T-helper 2 cell (primary cell): Measurements from ENCODE around the gene TP73.

Experiments
- DNase-seq, 5 experiments: peaks; one replicate each; pipeline versions ENCODE4 v3.0.0 to v3.0.0-alpha.2; 2012 to 2022

The TP73 gene

GRCh38 chr1:3634059-3634800 is 18.1 kb upstream of the TP73 start:
- DNase-seq: no peak

- no peak for DNase-seq
Measured at GRCh38 chr1:3636080-3636479, 16.2 kb upstream of the TP73 start.

- DNase-seq: no peak
Measured at GRCh38 chr1:3636531-3636930, 15.8 kb upstream of the TP73 start.

GRCh38 chr1:3638027-3638426 is 14.3 kb upstream of the TP73 start:
- no peak for DNase-seq

GRCh38 chr1:3638676-3639075 is 13.6 kb upstream of the TP73 start:
- no peak for DNase-seq

DNA sequence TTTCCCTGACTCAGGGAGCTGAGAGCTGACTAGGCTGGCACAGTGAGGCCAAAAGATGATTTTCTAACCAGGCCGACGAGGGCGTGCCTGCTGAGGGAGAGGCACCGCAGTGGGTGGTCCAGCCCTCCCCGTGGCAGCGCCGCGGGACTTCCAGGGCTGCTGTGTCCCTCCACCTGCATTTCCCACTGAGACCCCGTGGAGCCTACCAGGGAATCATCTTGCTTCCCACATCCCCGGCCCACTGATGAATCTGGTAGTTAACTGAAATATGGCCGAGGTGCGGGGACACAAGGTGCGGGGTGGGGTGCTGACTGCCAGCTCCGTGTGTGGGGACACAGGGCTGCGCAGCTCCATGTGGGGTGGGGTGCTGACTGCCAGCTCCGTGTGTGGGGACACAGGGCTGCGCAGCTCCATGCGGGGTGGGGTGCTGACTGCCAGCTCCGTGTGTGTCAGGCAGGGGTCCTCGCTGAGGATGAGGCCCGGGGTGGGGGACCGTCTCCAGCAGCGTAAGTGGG is 12.9 kb upstream of the TP73 start:
- no peak for DNase-seq

DNA sequence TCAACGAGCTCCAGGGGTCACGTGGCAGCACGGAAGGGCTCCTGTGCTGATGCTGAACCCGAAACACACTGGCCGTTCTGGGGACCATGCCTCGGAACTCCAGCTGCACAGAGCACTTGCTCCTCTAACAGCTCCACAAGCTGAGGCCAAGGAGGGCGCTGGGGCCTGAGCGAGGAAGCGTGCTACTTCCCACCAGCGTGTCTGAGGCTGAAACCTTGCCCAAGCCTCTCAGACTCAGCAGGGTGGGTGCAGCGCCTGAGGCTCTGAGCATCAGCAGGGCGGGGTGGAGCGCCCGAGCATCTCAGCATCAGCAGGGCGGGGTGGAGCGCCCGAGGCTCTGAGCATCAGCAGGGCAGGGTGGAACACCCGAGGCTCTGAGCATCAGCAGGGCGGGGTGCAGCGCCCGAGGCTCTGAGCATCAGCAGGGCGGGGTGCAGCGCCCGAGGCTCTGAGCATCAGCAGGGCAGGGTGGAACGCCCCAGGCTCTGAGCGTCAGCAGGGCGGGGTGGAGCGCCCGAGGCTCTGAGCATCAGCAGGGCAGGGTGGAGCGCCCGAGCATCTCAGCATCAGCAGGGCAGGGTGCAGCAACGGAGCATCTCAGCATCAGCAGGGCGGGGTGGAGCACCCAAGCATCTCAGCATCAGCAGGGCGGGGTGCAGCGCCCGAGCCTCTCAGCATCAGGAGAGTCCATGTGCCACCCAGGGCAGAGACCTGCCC is 12.0 kb upstream of the TP73 start:
- DNase-seq: no peak

DNA sequence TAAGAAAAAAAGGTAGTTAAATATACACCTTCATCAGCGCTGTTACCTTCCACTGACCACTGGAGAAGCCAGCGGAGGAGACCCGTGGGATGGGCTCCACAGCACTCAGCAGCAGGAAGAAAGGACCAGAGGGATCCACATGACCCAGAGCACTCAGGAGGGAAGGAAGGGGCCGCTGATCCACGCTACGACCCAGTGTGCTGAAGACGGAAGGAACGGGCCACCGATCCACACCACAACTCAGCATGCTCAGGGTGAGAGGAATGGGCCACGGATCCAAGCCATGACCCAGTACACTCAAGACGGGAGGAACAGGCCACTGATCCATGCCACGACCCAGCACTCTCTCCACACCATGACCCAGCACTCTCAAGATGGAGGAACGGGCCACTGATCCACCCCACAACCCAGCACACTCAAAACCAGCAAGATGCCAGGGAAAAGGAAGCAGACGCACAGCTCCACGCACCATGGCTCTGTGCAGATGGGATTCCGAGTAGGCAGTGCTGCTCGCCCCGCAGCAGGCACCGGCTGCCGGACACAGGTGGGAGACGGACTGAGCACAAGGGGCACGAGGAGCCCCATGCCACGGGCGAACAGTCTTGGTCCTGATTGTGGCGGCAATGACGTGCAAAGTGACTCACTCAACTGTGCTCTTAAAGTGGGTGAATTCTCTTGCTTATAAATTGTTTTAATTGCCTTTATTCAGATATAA is 11.1 kb upstream of the TP73 start:
- DNase-seq: no peak

DNA sequence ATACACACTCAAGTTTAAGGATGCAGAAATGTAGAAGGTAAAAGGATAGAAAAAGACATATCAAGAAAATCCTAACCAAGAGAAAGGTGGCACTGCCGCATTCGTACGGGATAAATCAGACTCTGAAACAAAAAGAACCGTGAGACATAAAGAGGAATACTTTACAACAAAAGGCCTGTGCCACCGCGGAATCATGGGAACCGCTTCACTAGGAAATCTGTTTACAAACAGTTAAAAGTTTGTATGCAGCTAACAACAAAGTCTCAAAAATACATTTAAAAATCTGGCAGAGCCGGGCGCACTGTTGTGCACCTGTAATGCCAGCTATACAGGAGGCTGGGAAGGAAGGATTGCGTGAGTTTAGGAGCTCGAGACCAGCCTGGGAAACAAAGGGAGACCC is 10.5 kb upstream of the TP73 start:
- DNase-seq: no peak

DNA sequence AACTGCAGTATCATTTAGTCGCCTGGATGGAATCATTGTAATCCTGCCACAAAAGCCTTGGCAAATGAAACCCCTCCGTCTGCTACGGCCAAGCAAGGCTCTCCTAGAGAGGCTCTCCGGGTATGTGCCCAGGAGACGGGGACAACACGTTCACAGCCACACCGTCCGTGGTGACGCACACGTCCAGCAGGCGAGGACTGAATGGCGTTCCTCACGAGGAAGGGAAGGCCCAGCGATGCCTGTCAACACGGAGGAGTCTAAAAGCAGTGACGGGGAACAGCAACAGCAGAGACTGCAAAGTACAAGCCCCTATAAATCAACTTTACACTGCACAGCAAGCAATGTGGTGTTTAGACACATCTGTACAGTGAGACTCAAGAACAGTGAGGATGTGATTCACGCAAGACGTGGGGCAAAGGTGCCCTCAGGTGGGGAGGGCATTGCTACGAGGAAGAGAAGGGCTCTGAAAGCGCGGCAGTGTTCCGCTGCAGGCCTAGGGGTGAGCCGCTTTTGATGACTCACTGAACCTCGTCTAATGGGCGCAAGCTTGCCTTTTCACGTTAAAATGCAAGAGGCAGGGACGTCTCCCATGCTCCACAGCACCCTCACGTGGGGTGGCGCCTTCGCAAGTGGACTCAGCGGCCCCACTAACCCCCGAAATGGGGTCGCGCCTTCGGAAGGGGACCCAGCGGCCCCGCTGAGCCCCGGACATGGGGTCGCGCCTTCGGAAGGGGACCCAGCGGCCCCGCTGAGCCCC is 9.2 kb upstream of the TP73 start:
- no peak for DNase-seq

GRCh38 chr1:3644273-3644672 is 8.0 kb upstream of the TP73 start:
- no peak for DNase-seq

- no peak for DNase-seq
Measured at GRCh38 chr1:3645247-3645646, 7.1 kb upstream of the TP73 start.

GRCh38 chr1:3645666-3646355 is 6.5 kb upstream of the TP73 start:
- DNase-seq: no peak

- DNase-seq: no peak
Measured at GRCh38 chr1:3646596-3646995, 5.7 kb upstream of the TP73 start.

- DNase-seq: peak; percentile 71 to 94 (median 85)
Measured at GRCh38 chr1:3649342-3650247, 2.7 kb upstream of the TP73 start, which contains the start of gene WRAP73. TSS of gene WRAP73 (minus strand) at chr1:3650103. CDS start at chr1:3649999, 104 bp downstream.

- no peak for DNase-seq
Measured at GRCh38 chr1:3650248-3651025, 1.9 kb upstream of the TP73 start.

GRCh38 chr1:3651026-3651929 is 1.0 kb upstream of the TP73 start:
- no peak for DNase-seq

DNA sequence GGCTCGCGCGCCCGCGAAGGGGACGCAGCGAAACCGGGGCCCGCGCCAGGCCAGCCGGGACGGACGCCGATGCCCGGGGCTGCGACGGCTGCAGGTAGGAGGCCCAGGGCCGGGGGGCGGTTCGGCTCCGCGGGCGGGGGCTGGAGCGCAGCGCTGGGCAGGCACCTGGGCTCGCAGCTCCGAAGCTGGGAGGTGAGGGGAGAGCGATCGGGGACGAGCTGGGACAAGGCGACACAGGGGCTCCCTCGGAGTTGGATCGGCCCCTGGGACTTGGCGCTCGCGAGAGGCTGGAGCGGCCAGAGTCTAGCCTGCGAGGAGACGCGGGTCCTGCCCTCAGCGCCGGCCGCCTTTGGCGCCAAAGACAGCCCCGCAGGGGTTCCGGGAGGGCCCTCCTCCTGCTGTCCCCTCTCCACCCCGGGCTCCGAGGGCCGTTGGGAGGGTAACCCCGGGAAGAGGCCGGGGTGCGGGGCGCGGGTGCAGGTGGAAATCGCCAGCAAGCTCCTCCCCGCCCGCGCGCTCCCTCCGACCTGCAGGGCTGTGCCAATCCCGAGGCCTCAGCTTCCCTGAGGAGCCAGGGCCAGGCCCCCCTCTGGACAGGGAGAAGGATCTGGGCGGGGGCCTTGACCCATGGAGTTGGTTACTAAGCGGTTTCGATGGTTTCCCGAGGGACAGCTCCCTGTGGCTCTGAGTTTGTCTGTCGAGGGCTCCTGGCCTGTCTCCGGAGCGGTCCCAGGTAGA is 401 bp downstream of the TP73 start:
- no peak for DNase-seq
